ENCODE results near the gene VPS13C. TPM values are rescaled to one million over a fixed set of nuclear protein-coding genes. Genes with fewer than 3 reads are reported as not detected.

Gene VPS13C
- total and polyA plus RNA-seq, 12 donors, result 18.9 to 114 (median 55.2) TPM

- Histone ChIP-seq H3K27me3 (peaks cover 3% of the 10 kb centered on the region), H3K27ac (no peak overlapping the region), H3K4me3 (no peak overlapping the region), H3K36me3 (replicated peaks in 1 of 2) (no peaks in the 10 kb centered on the region), H3K4me1 (replicated peaks in 1 of 2) (no peaks in the 10 kb centered on the region), H3K9me3 (replicated peaks in 1 of 3) (no peaks in the 10 kb centered on the region)
- no peak for DNase-seq
- WGBS, 4 donors, result 82 to 88% (median 83%) methylated on average over 11 to 12 of the region's 12 CpGs
- intact Hi-C loops (cut with DNase I), result no loop called here
- no peak for TF ChIP-seq POLR2A (IDR thresholded peaks at IDR 0.05)
- TF ChIP-seq CTCF (IDR thresholded peaks at IDR 0.05), result no peak
These were observed 244.7 kb downstream of the VPS13C start for GRCh38 chr15:61815356-61816083.

- H3K36me3 ChIP-seq (replicated peaks in 1 of 2), result no peaks in the 10 kb centered on the region
- H3K27me3 ChIP-seq, result no peaks in the 10 kb centered on the region
- TF ChIP-seq POLR2A (IDR thresholded peaks at IDR 0.05) (no peak), CTCF (IDR thresholded peaks at IDR 0.05) (no peak)
- H3K27ac ChIP-seq, result no peak overlapping the region
- DNase-seq, result no peak
- H3K4me3 ChIP-seq, result no peak overlapping the region
- H3K4me1 ChIP-seq (replicated peaks in 1 of 2), result no peaks in the 10 kb centered on the region
- no peaks in the 10 kb centered on the region for H3K9me3 ChIP-seq (replicated peaks in 1 of 3)
- intact Hi-C loops (cut with DNase I), result no loop called here
- WGBS, 4 donors, result 91 to 97% (median 94%) methylated on average over 6 of the region's 6 CpGs
These were observed 247.8 kb downstream of the VPS13C start for GRCh38 chr15:61812476-61812875.

GRCh38 chr15:61811952-61812351 is 248.3 kb downstream of the VPS13C start:
- H3K27ac ChIP-seq, result no peak overlapping the region
- intact Hi-C loops (cut with DNase I), result no loop called here
- no peaks in the 10 kb centered on the region for H3K27me3 ChIP-seq
- no peak overlapping the region for H3K4me3 ChIP-seq
- TF ChIP-seq POLR2A (IDR thresholded peaks at IDR 0.05) (no peak), CTCF (IDR thresholded peaks at IDR 0.05) (no peak)
- no peaks in the 10 kb centered on the region for H3K9me3 ChIP-seq (replicated peaks in 1 of 3)
- WGBS, 4 donors, result 85 to 88% (median 87%) methylated on average over 5 to 8 of the region's 8 CpGs
- DNase-seq, result no peak
- H3K36me3 ChIP-seq (replicated peaks in 1 of 2), result no peaks in the 10 kb centered on the region
- H3K4me1 ChIP-seq (replicated peaks in 1 of 2), result no peaks in the 10 kb centered on the region

GRCh38 chr15:61809216-61809615 is 251.0 kb downstream of the VPS13C start:
- 90 to 96% (median 90%) methylated on average over 7 of the region's 7 CpGs for WGBS, 4 donors
- no peaks in the 10 kb centered on the region for H3K4me1 ChIP-seq (replicated peaks in 1 of 2)
- H3K36me3 ChIP-seq (replicated peaks in 1 of 2), result no peaks in the 10 kb centered on the region
- no peak overlapping the region for H3K27ac ChIP-seq
- no peak for DNase-seq
- no peaks in the 10 kb centered on the region for H3K9me3 ChIP-seq (replicated peaks in 1 of 3)
- H3K4me3 ChIP-seq, result no peak overlapping the region
- intact Hi-C loops (cut with DNase I), result no loop called here
- H3K27me3 ChIP-seq, result no peaks in the 10 kb centered on the region
- TF ChIP-seq POLR2A (IDR thresholded peaks at IDR 0.05) (no peak), CTCF (IDR thresholded peaks at IDR 0.05) (no peak)
